Adrenal gland (tissue), 5 donors: ENCODE results near the gene VAC14.

Experiments
- CTCF ChIP-seq, 6 experiments: fragments of 450-650 bp in 4 of 6; fragments of 200-600 bp in 2 of 6; sonication (generic) in 1 of 6; IDR thresholded peaks; 1 replicate in 5 of 6; 2 replicates in 1 of 6; pipeline versions ENCODE4 v1.5.1 to v1.8.0; 2016 to 2021; ENCODE audit warnings: antibody characterized with exemption in 6 of 6, mild to moderate bottlenecking in 2 of 6, moderate library complexity in 1 of 6
- POLR2A ChIP-seq, 2 donors: fragments of 450-650 bp; IDR thresholded peaks; one replicate each; pipeline ENCODE4 v1.6.1; 2017; ENCODE audit warnings: antibody characterized with exemption in 2 of 2, mild to moderate bottlenecking in 2 of 2, moderate library complexity in 1 of 2
- donor health status: DM: no; HTN: no; CAD: no.

GRCh38 chr16:70730031-70730430 is 70.9 kb downstream of the VAC14 start:
- TF ChIP-seq POLR2A (IDR thresholded peaks at IDR 0.05): no peak
- no peak for TF ChIP-seq CTCF (IDR thresholded peaks at IDR 0.05)
